SH-SY5Y (cell line): ENCODE measurements around the gene TBCD.

Experiments
- GATA2 ChIP-seq: IDR thresholded peaks from 2 replicates; pipeline ENCODE4 v1.6.1; 2011; ENCODE audit warnings: mild to moderate bottlenecking, low read depth, low read length
- GATA3 ChIP-seq: IDR thresholded peaks from 2 replicates; pipeline ENCODE4 v1.6.1; 2011; ENCODE audit warnings: low read depth, mild to moderate bottlenecking, low read length, moderate library complexity

GRCh38 chr17:82871776-82872561 lies 120.1 kb downstream of the TBCD start:
- no peak for TF ChIP-seq GATA2
- no peak for TF ChIP-seq GATA3
